ENCODE measurements around the gene MAML3. TPM values are rescaled to one million over a fixed set of nuclear protein-coding genes. Genes with fewer than 3 reads are reported as not detected.

The MAML3 gene
- total RNA-seq, 2 experiments from 2014 or later = 2.5 to 2.9 TPM

DNA sequence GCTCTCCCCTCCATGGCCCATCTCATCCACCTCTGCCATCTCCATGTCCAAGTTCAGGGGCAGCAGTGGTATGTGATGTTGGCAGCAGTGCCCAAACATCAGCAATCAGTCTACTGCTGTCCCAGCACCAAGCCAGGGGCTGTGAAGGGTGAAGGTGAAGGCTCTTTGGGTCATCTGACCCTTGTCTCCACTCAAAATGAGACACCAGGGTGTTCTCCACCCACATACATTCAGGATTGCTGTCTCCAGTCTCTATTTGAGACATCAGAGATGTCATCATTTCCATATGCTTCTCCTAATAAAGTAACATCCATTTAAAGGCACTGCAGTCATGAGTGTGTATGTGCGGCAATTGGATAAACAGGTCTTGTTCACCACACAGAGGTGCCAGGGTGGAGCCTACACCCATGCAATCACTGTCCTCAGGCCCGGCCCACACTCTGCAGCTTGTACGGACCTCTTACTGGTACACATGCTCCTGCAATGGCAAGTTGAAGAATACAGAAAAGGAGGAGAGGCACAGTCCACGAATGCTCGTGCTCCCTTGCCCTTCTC lies 22.2 kb downstream of the MAML3 start:
- ChIA-PET POLR2A (interaction anchor here (1.2 to 1.6 kb wide), 3 partner anchors 9 to 16 kb away, joined by 3 to 5 read pairs (median 4); no protein-coding TSS in a partner anchor), CTCF (interaction anchor here (1.2 kb wide), 1 partner anchor 16 kb away, joined by 3 read pairs; no protein-coding TSS in a partner anchor)
- Mint-ChIP-seq H3K9me3 (no peaks in the 10 kb centered on the region), H3K4me3 (no peak overlapping the region), H3K36me3 (ENCODE audit: low read depth) (no peaks in the 10 kb centered on the region), H3K27me3 (no peaks in the 10 kb centered on the region), H3K4me1 (ENCODE audit: low read depth) (peaks cover 8% of the 10 kb centered on the region), H3K27ac (no peak overlapping the region)
- DNase-seq = no peak
- H3K4me3 ChIP-seq (ENCODE audit: low read length) = no peak overlapping the region
- H3K4me1 ChIP-seq (ENCODE audit: insufficient read depth, low read length) = no peaks in the 10 kb centered on the region
- H3K27me3 ChIP-seq (ENCODE audit: control insufficient read depth in 1 of 2, insufficient read depth in 2 of 2, low read length in 2 of 2) = no peaks in the 10 kb centered on the region
- H3K36me3 ChIP-seq (ENCODE audit: insufficient read depth, low read length) = no peaks in the 10 kb centered on the region
- intact Hi-C loops (cut with DNase I, micrococcal nuclease) = no loop called here
- no peak for ATAC-seq (ENCODE audit: poor library complexity)
- TF ChIP-seq, protein P1, sequence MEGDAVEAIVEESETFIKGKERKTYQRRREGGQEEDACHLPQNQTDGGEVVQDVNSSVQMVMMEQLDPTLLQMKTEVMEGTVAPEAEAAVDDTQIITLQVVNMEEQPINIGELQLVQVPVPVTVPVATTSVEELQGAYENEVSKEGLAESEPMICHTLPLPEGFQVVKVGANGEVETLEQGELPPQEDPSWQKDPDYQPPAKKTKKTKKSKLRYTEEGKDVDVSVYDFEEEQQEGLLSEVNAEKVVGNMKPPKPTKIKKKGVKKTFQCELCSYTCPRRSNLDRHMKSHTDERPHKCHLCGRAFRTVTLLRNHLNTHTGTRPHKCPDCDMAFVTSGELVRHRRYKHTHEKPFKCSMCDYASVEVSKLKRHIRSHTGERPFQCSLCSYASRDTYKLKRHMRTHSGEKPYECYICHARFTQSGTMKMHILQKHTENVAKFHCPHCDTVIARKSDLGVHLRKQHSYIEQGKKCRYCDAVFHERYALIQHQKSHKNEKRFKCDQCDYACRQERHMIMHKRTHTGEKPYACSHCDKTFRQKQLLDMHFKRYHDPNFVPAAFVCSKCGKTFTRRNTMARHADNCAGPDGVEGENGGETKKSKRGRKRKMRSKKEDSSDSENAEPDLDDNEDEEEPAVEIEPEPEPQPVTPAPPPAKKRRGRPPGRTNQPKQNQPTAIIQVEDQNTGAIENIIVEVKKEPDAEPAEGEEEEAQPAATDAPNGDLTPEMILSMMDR (IDR thresholded peaks at IDR 0.05) = no peak
- no peak overlapping the region for H3K27ac ChIP-seq (ENCODE audit: low read depth in 1 of 2, low read length in 2 of 2)
- H3K9me3 ChIP-seq (ENCODE audit: control insufficient read depth in 1 of 2, insufficient read depth in 1 of 2, low read length in 2 of 2) = no peaks in the 10 kb centered on the region

DNA sequence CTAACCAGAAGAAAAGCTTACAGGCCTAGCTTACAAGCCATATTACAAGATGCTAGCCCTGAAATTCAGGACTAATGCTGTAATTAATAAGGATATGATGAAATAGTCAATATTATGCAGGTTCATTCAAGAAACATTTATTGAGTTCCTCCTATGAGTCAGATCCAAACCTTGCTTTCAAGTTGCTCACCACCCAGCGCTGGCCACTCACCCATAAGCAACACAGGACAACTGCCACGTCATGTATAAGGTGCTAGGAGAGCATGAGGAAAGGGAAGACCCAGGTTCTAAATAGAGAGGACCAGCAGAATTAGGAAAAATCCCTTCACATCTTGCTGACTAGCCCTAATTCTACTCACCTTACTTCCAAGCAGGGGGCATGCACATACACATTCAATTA lies 23.3 kb downstream of the MAML3 start:
- no peak for ATAC-seq (ENCODE audit: poor library complexity)

DNA sequence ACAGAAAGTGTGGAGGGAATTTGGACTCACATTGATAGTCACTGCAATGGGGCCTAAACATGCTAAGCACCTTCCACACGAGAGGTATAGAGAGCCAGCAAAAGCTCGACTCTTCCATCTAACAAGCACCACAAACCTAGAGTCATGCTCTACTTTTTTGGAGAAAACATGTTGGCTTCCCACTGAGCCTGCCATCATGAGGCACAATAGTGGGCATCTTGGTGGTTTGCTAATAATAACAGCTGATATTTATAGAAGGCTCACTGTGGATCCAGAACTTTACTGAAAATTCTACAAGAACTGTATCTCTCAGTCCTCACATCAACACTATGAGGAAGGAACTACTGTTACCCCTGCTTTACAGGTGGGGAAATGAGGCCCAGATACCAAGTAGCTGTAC lies 26.6 kb downstream of the MAML3 start:
- POLR2A ChIA-PET = interaction anchor here (1.4 kb wide), 1 partner anchor 11 kb away, joined by 3 read pairs; no protein-coding TSS in a partner anchor

More for the DNA sequence above, 23.3 kb downstream of the MAML3 start:
- no peak overlapping the region for H3K4me3 Mint-ChIP-seq
- H3K9me3 Mint-ChIP-seq = no peaks in the 10 kb centered on the region
- no peaks in the 10 kb centered on the region for H3K27me3 ChIP-seq (ENCODE audit: control insufficient read depth in 1 of 2, insufficient read depth in 2 of 2, low read length in 2 of 2)
- peaks cover 8% of the 10 kb centered on the region for H3K4me1 Mint-ChIP-seq (ENCODE audit: low read depth)
- no peak overlapping the region for H3K27ac Mint-ChIP-seq
- H3K36me3 ChIP-seq (ENCODE audit: insufficient read depth, low read length) = no peaks in the 10 kb centered on the region
- H3K27me3 Mint-ChIP-seq = no peaks in the 10 kb centered on the region
- intact Hi-C loops (cut with DNase I, micrococcal nuclease) = no loop called here
- no peak overlapping the region for H3K27ac ChIP-seq (ENCODE audit: low read depth in 1 of 2, low read length in 2 of 2)
- H3K36me3 Mint-ChIP-seq (ENCODE audit: low read depth) = no peaks in the 10 kb centered on the region
- no peaks in the 10 kb centered on the region for H3K9me3 ChIP-seq (ENCODE audit: control insufficient read depth in 1 of 2, insufficient read depth in 1 of 2, low read length in 2 of 2)
- TF ChIP-seq, protein P1 (IDR thresholded peaks at IDR 0.05) = no peak
- peak in 2 of 14 experiments; percentile 19 to 38 for DNase-seq
- ChIA-PET CTCF (no interaction called here), POLR2A (no interaction called here)
- H3K4me1 ChIP-seq (ENCODE audit: insufficient read depth, low read length) = no peaks in the 10 kb centered on the region
- H3K4me3 ChIP-seq (ENCODE audit: low read length) = no peak overlapping the region

More for the DNA sequence above, 26.6 kb downstream of the MAML3 start:
- intact Hi-C loops (cut with DNase I, micrococcal nuclease) = no loop called here
- ATAC-seq (ENCODE audit: poor library complexity) (no peak), DNase-seq (no peak)
- CTCF ChIA-PET = interaction anchor here (1.0 kb wide), 1 partner anchor 233 kb away, joined by 3 read pairs; no protein-coding TSS in a partner anchor
- no peaks in the 10 kb centered on the region for H3K9me3 ChIP-seq (ENCODE audit: control insufficient read depth in 1 of 2, insufficient read depth in 1 of 2, low read length in 2 of 2)
- no peaks in the 10 kb centered on the region for H3K36me3 ChIP-seq (ENCODE audit: insufficient read depth, low read length)
- H3K4me3 ChIP-seq (ENCODE audit: low read length) = no peak overlapping the region
- H3K4me1 Mint-ChIP-seq (ENCODE audit: low read depth) = peaks cover 18% of the 10 kb centered on the region
- no peak overlapping the region for H3K27ac Mint-ChIP-seq
- H3K4me3 Mint-ChIP-seq = no peak overlapping the region
- no peaks in the 10 kb centered on the region for H3K9me3 Mint-ChIP-seq
- no peak overlapping the region for H3K27ac ChIP-seq (ENCODE audit: low read depth in 1 of 2, low read length in 2 of 2)
- TF ChIP-seq, protein P1 (IDR thresholded peaks at IDR 0.05) = no peak
- H3K36me3 Mint-ChIP-seq (ENCODE audit: low read depth) = no peaks in the 10 kb centered on the region
- no peaks in the 10 kb centered on the region for H3K27me3 ChIP-seq (ENCODE audit: control insufficient read depth in 1 of 2, insufficient read depth in 2 of 2, low read length in 2 of 2)
- no peaks in the 10 kb centered on the region for H3K4me1 ChIP-seq (ENCODE audit: insufficient read depth, low read length)
- no peaks in the 10 kb centered on the region for H3K27me3 Mint-ChIP-seq

Data from CD4-positive, alpha-beta T cell (primary cell).